KMS-11 (cell line): Measurements from ENCODE around the gene FBXL7.

Experiments
- H2AFZ ChIP-seq: fragments of 200-600 bp; sonication (generic); 2 replicates; pipeline ENCODE4 v1.6.1; 2016; ENCODE audit warnings: antibody characterized with exemption, mixed run types, low read depth
- H3K27ac ChIP-seq: fragments of 200-600 bp; sonication (generic); 2 replicates; pipeline ENCODE4 v1.6.1; 2016; ENCODE audit warnings: mild to moderate bottlenecking, mixed run types
- H3K27me3 ChIP-seq: fragments of 200-600 bp; sonication (generic); 2 replicates; pipeline ENCODE4 v1.6.1; 2017; ENCODE audit warnings: mild to moderate bottlenecking, low read depth, mixed run types, moderate library complexity; ENCODE audit not compliant: insufficient read depth
- H3K36me3 ChIP-seq: fragments of 200-600 bp; sonication (generic); 2 replicates; pipeline ENCODE4 v1.6.1; 2017; ENCODE audit warnings: mild to moderate bottlenecking, mixed run types; ENCODE audit not compliant: insufficient read depth
- H3K4me1 ChIP-seq: fragments of 200-600 bp; sonication (generic); 2 replicates; pipeline ENCODE4 v1.6.1; 2016; ENCODE audit warnings: mild to moderate bottlenecking, low read depth, mixed run types; ENCODE audit not compliant: poor library complexity, severe bottlenecking
- H3K4me2 ChIP-seq: fragments of 200-600 bp; sonication (generic); 2 replicates; pipeline ENCODE4 v1.7.0; 2016; ENCODE audit warnings: mild to moderate bottlenecking, mixed run types
- H3K4me3 ChIP-seq: fragments of 200-600 bp; sonication (generic); IDR thresholded peaks from 2 replicates; pipeline ENCODE4 v1.6.1; 2017; ENCODE audit warnings: low read depth, low read length, mixed read lengths; ENCODE audit not compliant: insufficient read depth
- H3K79me2 ChIP-seq: fragments of 200-600 bp; sonication (generic); 2 replicates; pipeline ENCODE4 v1.6.1; 2016; ENCODE audit warnings: low read depth, mixed run types; ENCODE audit not compliant: insufficient read depth
- H3K9ac ChIP-seq: fragments of 200-600 bp; sonication (generic); 2 replicates; pipeline ENCODE4 v1.6.1; 2016; ENCODE audit warnings: mild to moderate bottlenecking, mixed run types
- H4K20me1 ChIP-seq: fragments of 200-600 bp; sonication (generic); 2 replicates; pipeline ENCODE4 v1.6.1; 2016; ENCODE audit warnings: mild to moderate bottlenecking, mixed run types; ENCODE audit not compliant: insufficient read depth
- CTCF ChIP-seq: fragments of 200-600 bp; sonication (generic); conservative IDR thresholded peaks from 2 replicates; pipeline ENCODE4 v1.6.1; 2017; ENCODE audit warnings: low read depth, mild to moderate bottlenecking, antibody characterized with exemption, low read length, moderate library complexity, mixed read lengths

Gene FBXL7

DNA sequence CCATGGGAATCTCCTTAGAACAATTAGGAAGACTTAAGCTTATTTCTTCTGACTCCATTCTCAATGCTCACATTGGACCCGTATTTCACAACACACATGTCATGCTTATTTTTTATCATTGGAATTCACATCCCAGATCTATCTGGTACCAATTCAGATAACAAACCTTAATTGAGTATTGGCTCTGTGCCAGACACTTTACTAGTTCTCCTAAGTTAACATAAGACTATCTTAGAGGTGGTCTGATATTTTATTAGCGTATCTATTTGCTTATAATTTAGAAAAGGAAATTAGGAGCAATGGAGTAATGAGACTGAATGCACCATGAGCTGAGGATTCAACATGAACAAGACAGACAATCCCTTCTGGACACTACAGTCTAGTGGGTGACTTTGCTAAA is 45.1 kb downstream of the FBXL7 start:
- Histone ChIP-seq H3K36me3 (no peaks in the 10 kb centered on the region), H3K4me1 (no peaks in the 10 kb centered on the region), H3K27me3 (no peaks in the 10 kb centered on the region), H3K27ac (no peak overlapping the region), H3K4me3 (no peak overlapping the region), H3K79me2 (peaks cover 10% of the 10 kb centered on the region; the same call in 1 of the 2 replicates), H3K4me2 (no peak overlapping the region), H2AFZ (no peak overlapping the region), H4K20me1 (no peaks in the 10 kb centered on the region), H3K9ac (no peak overlapping the region)
- no peak for TF ChIP-seq CTCF

- no peak overlapping the region for H3K9ac ChIP-seq
- no peak overlapping the region for H3K27ac ChIP-seq
- H2AFZ ChIP-seq = no peak overlapping the region
- H4K20me1 ChIP-seq = no peaks in the 10 kb centered on the region
- H3K4me2 ChIP-seq = no peak overlapping the region
- no peaks in the 10 kb centered on the region for H3K4me1 ChIP-seq
- H3K79me2 ChIP-seq = 0 out of 2 replicates have a peak, but pooled peaks cover 6% of the 10 kb centered on the region
- TF ChIP-seq CTCF = no peak
- no peak overlapping the region for H3K4me3 ChIP-seq
- no peaks in the 10 kb centered on the region for H3K36me3 ChIP-seq
- no peaks in the 10 kb centered on the region for H3K27me3 ChIP-seq
These were observed 47.4 kb downstream of the FBXL7 start for GRCh38 chr5:15547261-15547839.

DNA sequence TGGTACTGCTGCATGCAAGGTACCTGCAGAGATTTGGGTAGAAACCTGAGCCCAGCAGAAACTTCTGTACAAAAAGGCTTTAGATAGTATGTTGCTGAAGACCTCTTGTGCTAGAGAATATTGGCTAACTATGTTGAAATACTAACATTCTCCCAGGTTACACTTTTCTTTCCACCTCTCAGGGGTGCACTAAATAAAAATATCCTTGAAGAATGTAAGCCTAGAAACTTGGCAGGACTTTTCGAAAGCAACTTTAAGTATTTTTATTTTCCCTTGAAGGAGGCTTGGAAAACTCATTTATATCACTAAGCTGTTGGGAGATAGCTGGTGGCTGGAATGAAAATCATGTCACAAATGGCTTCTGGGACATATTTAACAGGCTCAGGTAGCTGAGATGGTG is 50.0 kb downstream of the FBXL7 start:
- H3K27ac ChIP-seq = no peak overlapping the region
- H3K36me3 ChIP-seq = no peaks in the 10 kb centered on the region
- no peaks in the 10 kb centered on the region for H4K20me1 ChIP-seq
- no peak overlapping the region for H2AFZ ChIP-seq
- no peak overlapping the region for H3K4me3 ChIP-seq
- H3K4me1 ChIP-seq = no peaks in the 10 kb centered on the region
- H3K27me3 ChIP-seq = no peaks in the 10 kb centered on the region
- H3K79me2 ChIP-seq = 0 out of 2 replicates have a peak, but pooled peaks cover 2% of the 10 kb centered on the region
- TF ChIP-seq CTCF = no peak
- no peak overlapping the region for H3K4me2 ChIP-seq
- no peak overlapping the region for H3K9ac ChIP-seq

- Histone ChIP-seq H2AFZ (no peak overlapping the region), H3K4me3 (no peak overlapping the region), H4K20me1 (no peaks in the 10 kb centered on the region), H3K4me2 (no peak overlapping the region), H3K36me3 (no peaks in the 10 kb centered on the region), H3K27ac (no peak overlapping the region), H3K9ac (no peak overlapping the region), H3K79me2 (no peaks in the 10 kb centered on the region), H3K27me3 (no peaks in the 10 kb centered on the region), H3K4me1 (no peaks in the 10 kb centered on the region)
- no peak for TF ChIP-seq CTCF
These were observed 50.6 kb downstream of the FBXL7 start for GRCh38 chr5:15550502-15551112.
